ENCODE data around the gene FYCO1. TPM values are rescaled to one million over a fixed set of nuclear protein-coding genes. Genes with fewer than 3 reads are reported as not detected.

The FYCO1 gene
- total and polyA plus RNA-seq, 2 of the 13 experiments (the other 11 are each of a cell fraction or from before 2014, with no cell fraction given): 2.7 to 4.2 TPM

- 100% methylated on average over 2 of the region's 2 CpGs for WGBS (ENCODE audit: low lambda C conversion rate)
- BruUV-seq (replicated peaks): no TSS peak
- H4K20me1 ChIP-seq (ENCODE audit: insufficient read depth, low read length): no peaks in the 10 kb centered on the region; the same call in 1 of the 2 replicates
- FAIRE-seq (no peak), ATAC-seq (no peak), DNase-seq (ENCODE audit: low spot score) (no peak)
- no peak overlapping the region for H3K4me3 ChIP-seq (replicated peaks in 1 of 3; ENCODE audit: insufficient read depth in 1 of 3, low read depth in 2 of 3, low read length in 3 of 3)
- ChIA-PET CTCF (ENCODE audit: low intra/inter-chr PET ratio, low total read pairs) (no interaction called here), POLR2A (no interaction called here)
- H3K36me3 ChIP-seq (replicated peaks in 1 of 2; ENCODE audit: control insufficient read depth in 1 of 2, insufficient read depth in 2 of 2, low read length in 2 of 2): peaks cover 29 to 69% of the 10 kb centered on the region in 2 experiments
- no peaks in the 10 kb centered on the region for H3K79me2 ChIP-seq (ENCODE audit: insufficient read depth, low read length)
- TF ChIP-seq ZNF850 (CRISPR knock-in tag; conservative IDR thresholded peaks at IDR 0.05) (no peak), RFXAP (CRISPR knock-in tag; IDR thresholded peaks at IDR 0.05; ENCODE audit: borderline replicate concordance) (no peak), NAIF1 (CRISPR knock-in tag; IDR thresholded peaks at IDR 0.05; ENCODE audit: borderline replicate concordance) (no peak), SIN3B (IDR thresholded peaks at IDR 0.05; ENCODE audit: low read length) (no peak), TARDBP (CRISPR knock-in tag; IDR thresholded peaks at IDR 0.05) (no peak), HINFP (CRISPR knock-in tag; IDR thresholded peaks at IDR 0.05; ENCODE audit: low read depth) (no peak), ZNF292 (CRISPR knock-in tag; IDR thresholded peaks at IDR 0.05; ENCODE audit: borderline replicate concordance, low read depth) (no peak), YEATS4 (CRISPR knock-in tag; IDR thresholded peaks at IDR 0.05; ENCODE audit: borderline replicate concordance) (no peak), ZBTB46 (CRISPR knock-in tag; IDR thresholded peaks at IDR 0.05; ENCODE audit: borderline replicate concordance) (no peak), ATF6 (CRISPR knock-in tag; conservative IDR thresholded peaks at IDR 0.05) (no peak), ZNF569 (CRISPR knock-in tag; IDR thresholded peaks at IDR 0.05; ENCODE audit: borderline replicate concordance) (no peak), RORA (CRISPR knock-in tag; IDR thresholded peaks at IDR 0.05) (no peak), EHMT2 (IDR thresholded peaks at IDR 0.05; ENCODE audit: borderline replicate concordance, low read depth, low read length) (no peak), NR3C1 (CRISPR knock-in tag; IDR thresholded peaks at IDR 0.05) (no peak), SRF (IDR thresholded peaks at IDR 0.05; ENCODE audit: low read depth, low read length) (no peak), ZFP37 (CRISPR knock-in tag; IDR thresholded peaks at IDR 0.05; ENCODE audit: borderline replicate concordance) (no peak), ZNF337 (CRISPR knock-in tag; IDR thresholded peaks at IDR 0.05; ENCODE audit: borderline replicate concordance, low read depth) (no peak)
- TF ChIP-seq, protein P1, sequence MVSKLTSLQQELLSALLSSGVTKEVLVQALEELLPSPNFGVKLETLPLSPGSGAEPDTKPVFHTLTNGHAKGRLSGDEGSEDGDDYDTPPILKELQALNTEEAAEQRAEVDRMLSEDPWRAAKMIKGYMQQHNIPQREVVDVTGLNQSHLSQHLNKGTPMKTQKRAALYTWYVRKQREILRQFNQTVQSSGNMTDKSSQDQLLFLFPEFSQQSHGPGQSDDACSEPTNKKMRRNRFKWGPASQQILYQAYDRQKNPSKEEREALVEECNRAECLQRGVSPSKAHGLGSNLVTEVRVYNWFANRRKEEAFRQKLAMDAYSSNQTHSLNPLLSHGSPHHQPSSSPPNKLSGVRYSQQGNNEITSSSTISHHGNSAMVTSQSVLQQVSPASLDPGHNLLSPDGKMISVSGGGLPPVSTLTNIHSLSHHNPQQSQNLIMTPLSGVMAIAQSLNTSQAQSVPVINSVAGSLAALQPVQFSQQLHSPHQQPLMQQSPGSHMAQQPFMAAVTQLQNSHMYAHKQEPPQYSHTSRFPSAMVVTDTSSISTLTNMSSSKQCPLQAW (CRISPR knock-in tag; IDR thresholded peaks at IDR 0.05): no peak
- no peaks in the 10 kb centered on the region for H3K4me1 ChIP-seq (ENCODE audit: insufficient read depth, low read length)
- no peaks in the 10 kb centered on the region for H3K27me3 ChIP-seq (ENCODE audit: control insufficient read depth in 1 of 2, insufficient read depth in 2 of 2, low read length in 2 of 2)
- no peak overlapping the region for H3K9ac ChIP-seq (ENCODE audit: insufficient read depth, low read depth, low read length)
- in situ Hi-C loops (cut with HindIII; ENCODE audit: extremely low pct_ligation_motif_present, low pct_unique_long_range_greater_than_20kb) (no loop called here), intact Hi-C loops (cut with micrococcal nuclease; ENCODE audit: unreplicated experiment) (no loop called here)
- no peaks in the 10 kb centered on the region for H3K9me3 ChIP-seq (ENCODE audit: low read length)
- no peak overlapping the region for H3K4me2 ChIP-seq (ENCODE audit: low read depth, low read length)
- no peak overlapping the region for H2AFZ ChIP-seq (ENCODE audit: low read length)
- H3K27ac ChIP-seq (ENCODE audit: extremely low read length, insufficient read depth, low read length): no peak overlapping the region
Measured at GRCh38 chr3:45968706-45969105, 26.9 kb downstream of the FYCO1 start.

All from HepG2 (cell line).